Measurements from ENCODE around the gene ARHGEF3.
A peak's percentile ranks its signal among the peaks of the same experiment; 100 is the strongest.

Gene ARHGEF3

GRCh38 chr3:56795829-56796185, 5.9 kb downstream of the ARHGEF3 start:
- DNase-seq (ENCODE audit: low spot score): no peak

- no peak for DNase-seq (ENCODE audit: low spot score)
These were observed 6.5 kb downstream of the ARHGEF3 start for GRCh38 chr3:56795097-56795828.

GRCh38 chr3:56792193-56792592, 9.6 kb downstream of the ARHGEF3 start:
- no peak for DNase-seq (ENCODE audit: low spot score)

DNA sequence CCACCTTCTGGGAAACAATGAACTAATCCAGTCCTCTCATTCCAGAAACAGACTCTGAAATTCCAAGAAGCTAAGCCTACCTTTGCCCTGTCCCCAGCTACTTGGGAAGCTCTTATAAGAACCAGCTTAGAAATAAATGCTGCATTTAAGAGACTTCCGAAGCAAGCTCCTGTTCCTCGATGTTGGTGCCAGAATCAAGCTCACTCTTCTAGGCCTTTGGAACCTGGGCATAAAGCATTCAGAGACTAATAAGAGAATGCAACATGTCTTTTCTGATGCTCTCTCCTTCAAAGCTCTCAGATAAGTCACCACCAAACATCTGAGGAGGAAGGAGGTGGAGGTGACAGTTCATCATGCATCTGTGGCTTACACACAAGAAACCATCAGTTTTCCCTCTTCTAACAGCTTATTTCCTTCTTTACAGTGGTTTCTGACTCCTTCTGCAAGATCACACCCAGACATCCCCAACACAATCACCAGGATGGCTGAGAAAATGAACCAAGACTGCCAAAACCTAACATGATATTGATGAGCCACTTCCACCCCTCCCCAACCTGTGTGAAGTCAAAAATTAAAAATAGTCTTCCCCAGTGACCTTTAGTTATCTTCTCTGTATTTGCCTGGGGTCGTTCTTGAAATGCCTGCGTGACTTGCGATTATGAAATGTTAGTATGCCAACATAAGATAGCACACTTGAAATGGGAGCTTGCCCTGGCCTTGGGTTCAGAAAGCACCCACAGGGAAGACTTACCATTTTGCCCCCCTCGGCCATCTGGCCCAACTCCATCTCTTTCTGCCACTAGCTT, 11.5 kb downstream of the ARHGEF3 start:
- DNase-seq (ENCODE audit: low spot score): no peak

GRCh38 chr3:56789076-56789475, 12.7 kb downstream of the ARHGEF3 start:
- DNase-seq (ENCODE audit: low spot score): no peak

- DNase-seq (ENCODE audit: low spot score): no peak
These were observed 13.2 kb downstream of the ARHGEF3 start for GRCh38 chr3:56788521-56788920.

GRCh38 chr3:56787784-56788256, 13.9 kb downstream of the ARHGEF3 start:
- DNase-seq (ENCODE audit: low spot score): no peak

- DNase-seq (ENCODE audit: low spot score): no peak
These were observed 14.4 kb downstream of the ARHGEF3 start for GRCh38 chr3:56787258-56787775.

- DNase-seq (ENCODE audit: low spot score): no peak
These were observed 16.2 kb downstream of the ARHGEF3 start for GRCh38 chr3:56785499-56785898.

GRCh38 chr3:56784448-56785001, 17.2 kb downstream of the ARHGEF3 start:
- DNase-seq (ENCODE audit: low spot score): no peak

GRCh38 chr3:56783644-56784447, 17.9 kb downstream of the ARHGEF3 start:
- peak; percentile 70 for DNase-seq (ENCODE audit: low spot score)

GRCh38 chr3:56782906-56783305, 18.8 kb downstream of the ARHGEF3 start:
- no peak for DNase-seq (ENCODE audit: low spot score)

DNA sequence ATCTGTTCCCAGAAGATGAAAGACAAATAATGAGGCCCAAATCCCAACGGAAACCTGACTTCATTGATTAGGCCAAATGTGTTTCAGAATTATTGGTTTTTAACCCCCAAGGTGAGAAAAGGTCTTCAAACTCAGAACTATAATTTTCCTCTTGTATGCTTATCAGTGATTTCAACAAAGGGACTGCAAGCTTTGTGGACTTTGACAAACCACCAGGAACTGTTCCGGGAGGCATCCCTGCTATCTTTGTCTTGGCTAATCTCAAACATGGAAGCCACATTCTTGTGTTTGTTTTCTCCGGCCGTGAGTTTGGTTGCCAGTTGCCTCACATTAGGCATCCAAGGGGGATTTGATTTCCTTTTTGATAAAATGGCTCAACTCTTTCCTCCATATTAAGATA, 19.5 kb downstream of the ARHGEF3 start:
- DNase-seq (ENCODE audit: low spot score): no peak

DNA sequence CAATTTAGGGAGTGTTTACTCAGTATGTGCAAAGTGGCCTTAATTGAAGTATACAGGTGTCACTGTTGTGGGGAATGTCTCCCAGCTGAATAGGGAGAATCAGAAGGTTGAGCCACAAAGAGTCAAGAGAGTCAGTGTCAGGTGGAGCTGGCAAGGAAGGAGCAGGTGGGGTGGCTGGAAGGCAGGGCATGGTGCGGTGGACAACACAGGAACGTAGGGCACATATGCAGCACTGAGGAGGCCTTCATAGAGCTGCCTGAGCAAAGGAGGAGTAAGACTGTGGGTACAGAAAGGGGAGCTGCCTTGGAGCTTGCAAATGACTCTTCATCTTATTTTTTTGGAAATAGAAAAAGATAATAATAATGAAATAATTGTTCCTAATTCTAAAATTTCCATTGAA, 20.0 kb downstream of the ARHGEF3 start:
- no peak for DNase-seq (ENCODE audit: low spot score)

GRCh38 chr3:56780936-56781335, 20.8 kb downstream of the ARHGEF3 start:
- DNase-seq (ENCODE audit: low spot score): no peak

- DNase-seq (ENCODE audit: low spot score): no peak
These were observed 22.9 kb downstream of the ARHGEF3 start for GRCh38 chr3:56778893-56779292.

GRCh38 chr3:56776556-56776950, 25.2 kb downstream of the ARHGEF3 start:
- DNase-seq (ENCODE audit: low spot score): no peak

DNA sequence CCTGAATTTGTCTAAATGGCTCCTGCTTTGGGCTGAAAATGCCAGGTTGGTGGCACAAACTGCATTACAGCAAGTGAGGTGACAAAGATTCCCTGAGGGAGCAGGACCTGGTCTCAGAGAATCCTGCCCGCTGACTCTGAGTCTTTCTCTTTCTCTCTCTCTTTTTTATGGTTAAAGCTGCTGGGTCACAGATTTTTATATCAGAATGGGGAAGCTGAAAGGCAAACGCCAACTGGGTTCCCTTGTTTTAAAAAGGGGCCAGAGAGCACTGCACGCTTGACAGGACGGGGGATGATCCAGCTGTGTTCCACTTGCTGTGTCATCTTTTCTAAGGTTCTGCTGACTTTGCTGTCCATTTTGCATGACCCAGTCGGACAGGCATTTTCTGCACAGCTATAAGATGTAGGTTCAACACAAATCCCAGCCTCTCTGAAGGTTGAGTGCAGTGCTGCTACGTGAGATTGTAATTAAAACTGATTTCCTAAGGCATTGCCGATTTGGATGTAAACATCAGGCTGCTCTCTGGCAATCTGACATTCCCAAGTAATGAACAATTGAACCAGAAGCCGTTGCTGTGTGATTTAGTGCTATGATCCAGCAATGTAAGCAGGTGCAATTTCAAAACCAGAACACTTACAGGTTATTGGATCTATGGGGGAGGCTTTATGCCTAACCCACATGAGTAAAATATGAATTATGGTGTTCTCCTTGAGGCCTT, 25.8 kb downstream of the ARHGEF3 start:
- DNase-seq (ENCODE audit: low spot score): no peak

DNA sequence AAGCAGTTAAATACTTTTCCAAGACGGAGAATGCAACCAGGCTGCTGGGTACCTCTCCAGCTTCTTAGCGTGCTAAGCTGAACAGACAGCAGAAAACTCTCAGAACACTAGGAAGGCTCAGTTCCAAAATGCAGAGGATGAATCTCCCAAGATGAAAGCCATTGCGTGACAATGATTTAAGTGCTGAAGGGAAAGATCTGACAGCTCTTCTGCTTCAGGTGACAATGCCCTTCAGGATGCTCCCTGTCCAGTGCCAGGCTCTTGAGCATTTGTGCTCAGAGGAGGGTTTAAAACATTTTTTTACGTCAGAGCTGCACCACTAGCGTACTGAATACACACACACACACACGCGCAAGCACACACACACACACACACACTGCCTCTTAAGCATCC, 26.3 kb downstream of the ARHGEF3 start:
- DNase-seq (ENCODE audit: low spot score): peak; percentile 46

DNA sequence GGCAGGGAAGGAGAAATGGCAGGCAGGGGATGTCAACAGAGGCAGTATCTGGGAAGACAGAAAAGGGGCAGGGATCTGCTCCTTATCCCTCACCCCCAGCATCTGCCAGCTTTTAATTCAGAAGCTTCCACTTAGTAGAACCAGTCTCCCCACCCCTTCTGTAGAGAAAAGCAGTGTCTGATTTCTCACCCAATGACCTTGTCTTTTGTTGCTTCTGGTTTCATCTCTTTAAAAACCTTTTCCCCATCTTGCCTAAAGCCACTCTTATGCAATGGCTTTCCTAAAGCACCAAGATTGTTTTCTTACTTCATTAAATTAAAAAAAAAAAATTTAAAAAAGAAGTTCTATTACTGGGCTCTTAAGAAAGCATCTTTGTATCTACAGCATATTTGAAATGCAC, 27.8 kb downstream of the ARHGEF3 start:
- DNase-seq (ENCODE audit: low spot score): no peak
